Gastroesophageal sphincter (tissue), 3 donors: ENCODE data around the gene ZNF471.

Experiments
- CTCF ChIP-seq, 4 experiments: fragments of 200-600 bp in 2 of 4; fragments of 450-650 bp in 2 of 4; sonication (generic) in 1 of 4; IDR thresholded peaks; one replicate each; pipeline ENCODE4 v1.5.1; 2017 to 2019; ENCODE audit warnings: antibody characterized with exemption in 4 of 4, mild to moderate bottlenecking in 2 of 4, moderate library complexity in 2 of 4
- POLR2A ChIP-seq, 2 donors: fragments of 450-650 bp; IDR thresholded peaks; one replicate each; pipeline ENCODE4 v1.6.1; 2017; ENCODE audit warnings: antibody characterized with exemption in 2 of 2, mild to moderate bottlenecking in 2 of 2, moderate library complexity in 1 of 2

GRCh38 chr19:56491399-56491798 is 16.3 kb upstream of the ZNF471 start:
- TF ChIP-seq CTCF (IDR thresholded peaks at IDR 0.05) (no peak), POLR2A (IDR thresholded peaks at IDR 0.05) (no peak)
